NCI-H146 treated with DMSO at 0.1 percent for 48 hours (cell line): ENCODE data around the gene ANKRD40CL.
"Not testable (repeated sequence)": the region's sequence is repeated elsewhere in the genome, so short reads cannot be mapped to it uniquely, and the experiment has no call there.

ENCODE experiments used
- DNase-seq: peaks from one replicate; lab custom pipeline; 2025; ENCODE audit not compliant: unreplicated experiment; lab: John Stamatoyannopoulos, UW

The ANKRD40CL gene

GRCh38 chr17:50763716-50764475, 3.4 kb downstream of the ANKRD40CL start:
- no peak for DNase-seq

GRCh38 chr17:50762177-50762576, 5.1 kb downstream of the ANKRD40CL start:
- DNase-seq, result no peak

- DNase-seq, result no peak
Measured at GRCh38 chr17:50758989-50759544, 8.3 kb downstream of the ANKRD40CL start.

GRCh38 chr17:50758524-50758923, 8.8 kb downstream of the ANKRD40CL start:
- no peak for DNase-seq

- no peak for DNase-seq
Measured at GRCh38 chr17:50754521-50754920, 12.8 kb downstream of the ANKRD40CL start.

- DNase-seq, result no peak
Measured at GRCh38 chr17:50749245-50749644, 18.1 kb downstream of the ANKRD40CL start.

GRCh38 chr17:50745631-50746030, 21.7 kb downstream of the ANKRD40CL start:
- DNase-seq, result no peak

GRCh38 chr17:50739098-50739497, 28.2 kb downstream of the ANKRD40CL start:
- no peak for DNase-seq

GRCh38 chr17:50737118-50737698, 30.1 kb downstream of the ANKRD40CL start:
- no peak for DNase-seq

GRCh38 chr17:50735287-50735686, 32.0 kb downstream of the ANKRD40CL start:
- DNase-seq, result no peak

GRCh38 chr17:50731575-50732460, 35.5 kb downstream of the ANKRD40CL start:
- no peak for DNase-seq

- DNase-seq, result no peak
Measured at GRCh38 chr17:50728881-50729765, 38.2 kb downstream of the ANKRD40CL start.

- DNase-seq, result no peak
Measured at GRCh38 chr17:50728112-50728429, 39.2 kb downstream of the ANKRD40CL start.

GRCh38 chr17:50725769-50726655, 41.3 kb downstream of the ANKRD40CL start:
- no peak for DNase-seq

GRCh38 chr17:50724622-50725021, 42.7 kb downstream of the ANKRD40CL start:
- not testable (repeated sequence) for DNase-seq

GRCh38 chr17:50722746-50723145, 44.6 kb downstream of the ANKRD40CL start:
- no peak for DNase-seq

GRCh38 chr17:50721194-50722010, 45.9 kb downstream of the ANKRD40CL start:
- DNase-seq, result no peak

- DNase-seq, result no peak
Measured at GRCh38 chr17:50719924-50720794, 47.2 kb downstream of the ANKRD40CL start.
